ENCODE measurements around the gene METTL13.

The METTL13 gene

DNA sequence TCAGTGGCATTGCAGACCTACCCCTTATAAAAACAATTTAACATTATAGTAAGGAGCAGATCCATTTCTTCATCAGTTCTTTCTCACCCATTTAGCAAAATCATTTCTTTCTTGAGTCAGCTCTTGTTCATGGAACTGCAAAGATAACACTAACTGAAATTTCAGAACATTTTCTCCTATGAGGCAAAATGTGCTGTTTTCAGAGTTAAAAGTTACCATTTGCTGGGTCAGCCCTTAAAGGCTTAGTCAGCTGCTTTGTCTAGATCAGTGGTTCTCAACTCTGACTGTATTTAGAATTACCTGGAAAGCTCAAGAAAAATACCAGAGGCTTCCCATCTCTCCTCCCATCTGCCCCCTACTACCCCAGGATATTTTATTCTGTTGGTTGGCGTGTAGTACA is 12.2 kb downstream of the METTL13 start:
- Histone ChIP-seq H3K4me3 (ENCODE audit: low read length in 2 of 2) (no peak overlapping the region), H3K9me3 (replicated peaks in 1 of 2; ENCODE audit: control insufficient read depth in 2 of 2, insufficient read depth in 1 of 2, low read depth in 1 of 2, low read length in 2 of 2) (no peaks in the 10 kb centered on the region)
- WGBS, 2 donors (ENCODE audit: extremely low coverage in 2 of 2, insufficient read length in 2 of 2, insufficient replicate concordance in 1 of 2), result no CpG with 5 or more reads among the region's 1 CpG

DNA sequence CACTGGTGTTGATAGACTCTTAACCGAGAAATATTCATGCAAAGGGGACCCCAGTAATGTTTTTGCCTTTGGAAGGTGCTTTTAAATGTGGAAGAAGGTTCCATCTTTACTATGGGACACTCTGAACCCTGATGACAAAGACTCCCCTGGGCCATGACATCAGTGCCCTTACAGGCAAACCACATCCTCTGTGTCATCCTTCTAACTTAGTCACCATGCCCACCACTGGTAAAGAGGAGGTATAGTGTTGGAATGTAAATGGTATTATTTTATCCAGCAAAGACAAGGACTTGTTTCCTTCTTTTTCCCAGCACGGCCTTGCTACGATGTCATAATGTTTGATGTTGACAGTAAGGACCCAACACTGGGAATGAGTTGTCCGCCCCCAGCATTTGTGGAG is 12.6 kb downstream of the METTL13 start:
- Histone ChIP-seq H2BK15ac (ENCODE audit: low read length) (no peak overlapping the region), H3K4me3 (ENCODE audit: low read length in 2 of 2) (no peak overlapping the region), H2BK12ac (ENCODE audit: low read length) (no peak overlapping the region), H4K8ac (ENCODE audit: low read depth, low read length) (no peak overlapping the region), H3K4ac (ENCODE audit: low read length) (no peak overlapping the region), H3K27ac (replicated peaks; ENCODE audit: low read length) (no peak overlapping the region), H3K9ac (ENCODE audit: low read depth, low read length, poor library complexity) (no peak overlapping the region), H2AFZ (ENCODE audit: low read length) (no peak overlapping the region), H3K4me2 (ENCODE audit: insufficient read depth, low read length, poor library complexity, severe bottlenecking) (no peak overlapping the region), H2BK120ac (ENCODE audit: low read depth, low read length) (no peak overlapping the region), H4K91ac (ENCODE audit: low read depth, low read length, poor library complexity) (no peak overlapping the region), H2BK5ac (ENCODE audit: low read length) (no peak overlapping the region), H3K36me3 (replicated peaks in 1 of 2; ENCODE audit: control insufficient read depth in 2 of 2, insufficient read depth in 2 of 2, low read length in 2 of 2) (peaks cover 36 to 91% of the 10 kb centered on the region in 2 donors), H3K27me3 (ENCODE audit: control insufficient read depth in 3 of 3, insufficient read depth in 3 of 3, low read depth in 1 of 3, low read length in 3 of 3) (no peaks in the 10 kb centered on the region), H3K14ac (ENCODE audit: low read length) (no peak overlapping the region), H3K9me3 (replicated peaks in 1 of 2; ENCODE audit: control insufficient read depth in 2 of 2, insufficient read depth in 1 of 2, low read depth in 1 of 2, low read length in 2 of 2) (no peaks in the 10 kb centered on the region), H3K79me1 (ENCODE audit: low read depth, low read length) (no peaks in the 10 kb centered on the region), H3K23ac (ENCODE audit: low read depth, low read length, poor library complexity) (no peak overlapping the region), H2AK5ac (ENCODE audit: low read depth, low read length) (no peak overlapping the region), H3K18ac (ENCODE audit: low read length) (no peak overlapping the region), H3K4me1 (ENCODE audit: control insufficient read depth in 2 of 2, insufficient read depth in 1 of 2, low read depth in 1 of 2, low read length in 2 of 2) (no peaks in the 10 kb centered on the region)
- WGBS, 2 donors (ENCODE audit: extremely low coverage in 2 of 2, insufficient read length in 2 of 2, insufficient replicate concordance in 1 of 2), result no CpG with 5 or more reads among the region's 4 CpGs
- no peak for DNase-seq (ENCODE audit: low spot score)

More for the DNA sequence above, 12.2 kb downstream of the METTL13 start:
- Histone ChIP-seq H3K36me3 (replicated peaks in 1 of 2; ENCODE audit: control insufficient read depth in 2 of 2, insufficient read depth in 2 of 2, low read length in 2 of 2) (peaks cover 41 to 95% of the 10 kb centered on the region in 2 donors), H2BK5ac (ENCODE audit: low read length) (no peak overlapping the region), H3K4me1 (ENCODE audit: control insufficient read depth in 2 of 2, insufficient read depth in 1 of 2, low read depth in 1 of 2, low read length in 2 of 2) (no peaks in the 10 kb centered on the region), H3K4me2 (ENCODE audit: insufficient read depth, low read length, poor library complexity, severe bottlenecking) (no peak overlapping the region), H4K91ac (ENCODE audit: low read depth, low read length, poor library complexity) (no peak overlapping the region), H3K27ac (replicated peaks; ENCODE audit: low read length) (no peak overlapping the region), H3K18ac (ENCODE audit: low read length) (no peak overlapping the region), H2BK120ac (ENCODE audit: low read depth, low read length) (no peak overlapping the region), H2AK5ac (ENCODE audit: low read depth, low read length) (no peak overlapping the region), H3K27me3 (ENCODE audit: control insufficient read depth in 3 of 3, insufficient read depth in 3 of 3, low read depth in 1 of 3, low read length in 3 of 3) (no peaks in the 10 kb centered on the region), H4K8ac (ENCODE audit: low read depth, low read length) (no peak overlapping the region), H2AFZ (ENCODE audit: low read length) (no peak overlapping the region), H3K9ac (ENCODE audit: low read depth, low read length, poor library complexity) (no peak overlapping the region), H3K23ac (ENCODE audit: low read depth, low read length, poor library complexity) (no peak overlapping the region), H2BK12ac (ENCODE audit: low read length) (no peak overlapping the region), H2BK15ac (ENCODE audit: low read length) (no peak overlapping the region), H3K4ac (ENCODE audit: low read length) (no peak overlapping the region), H3K14ac (ENCODE audit: low read length) (no peak overlapping the region), H3K79me1 (ENCODE audit: low read depth, low read length) (no peaks in the 10 kb centered on the region)
- no peak for DNase-seq (ENCODE audit: low spot score)

DNA sequence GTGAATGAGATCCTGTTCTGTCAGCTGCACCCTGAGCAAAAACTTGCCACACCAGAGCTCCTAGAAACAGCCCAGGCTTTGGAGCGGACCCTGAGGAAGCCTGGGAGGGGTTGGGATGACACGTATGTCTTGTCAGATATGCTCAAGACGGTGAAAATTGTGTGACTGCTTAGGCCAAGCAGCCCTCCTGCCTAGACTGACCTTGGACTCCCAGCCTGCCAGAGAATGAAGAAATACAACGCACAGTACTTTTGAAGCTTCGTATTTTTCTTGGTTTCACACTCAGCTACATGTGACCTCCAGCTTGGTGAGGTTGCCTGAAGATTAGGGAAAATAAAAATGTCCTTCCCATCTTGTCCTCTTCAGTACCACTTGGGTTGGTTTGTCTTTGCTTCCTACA is 15.1 kb downstream of the METTL13 start:
- no peak overlapping the region for H2AFZ ChIP-seq (ENCODE audit: low read length)
- H3K4me3 ChIP-seq (ENCODE audit: low read length in 2 of 2), result no peak overlapping the region
- H2BK120ac ChIP-seq (ENCODE audit: low read depth, low read length), result no peak overlapping the region
- no CpG with 5 or more reads among the region's 5 CpGs for WGBS, 2 donors (ENCODE audit: extremely low coverage in 2 of 2, insufficient read length in 2 of 2, insufficient replicate concordance in 1 of 2)
- H3K18ac ChIP-seq (ENCODE audit: low read length), result no peak overlapping the region
- no peak overlapping the region for H3K14ac ChIP-seq (ENCODE audit: low read length)
- H3K4me1 ChIP-seq (ENCODE audit: control insufficient read depth in 2 of 2, insufficient read depth in 1 of 2, low read depth in 1 of 2, low read length in 2 of 2), result no peaks in the 10 kb centered on the region
- H3K9ac ChIP-seq (ENCODE audit: low read depth, low read length, poor library complexity), result no peak overlapping the region
- H2BK12ac ChIP-seq (ENCODE audit: low read length), result no peak overlapping the region
- peaks cover 23 to 66% of the 10 kb centered on the region in 2 donors for H3K36me3 ChIP-seq (replicated peaks in 1 of 2; ENCODE audit: control insufficient read depth in 2 of 2, insufficient read depth in 2 of 2, low read length in 2 of 2)
- H3K23ac ChIP-seq (ENCODE audit: low read depth, low read length, poor library complexity), result no peak overlapping the region
- H2BK15ac ChIP-seq (ENCODE audit: low read length), result no peak overlapping the region
- no peak overlapping the region for H3K4ac ChIP-seq (ENCODE audit: low read length)
- no peaks in the 10 kb centered on the region for H3K9me3 ChIP-seq (replicated peaks in 1 of 2; ENCODE audit: control insufficient read depth in 2 of 2, insufficient read depth in 1 of 2, low read depth in 1 of 2, low read length in 2 of 2)
- no peak overlapping the region for H4K91ac ChIP-seq (ENCODE audit: low read depth, low read length, poor library complexity)
- H3K79me1 ChIP-seq (ENCODE audit: low read depth, low read length), result no peaks in the 10 kb centered on the region
- no peak overlapping the region for H2AK5ac ChIP-seq (ENCODE audit: low read depth, low read length)
- DNase-seq (ENCODE audit: low spot score), result no peak
- H3K4me2 ChIP-seq (ENCODE audit: insufficient read depth, low read length, poor library complexity, severe bottlenecking), result no peak overlapping the region
- H2BK5ac ChIP-seq (ENCODE audit: low read length), result no peak overlapping the region
- H3K27me3 ChIP-seq (ENCODE audit: control insufficient read depth in 3 of 3, insufficient read depth in 3 of 3, low read depth in 1 of 3, low read length in 3 of 3), result no peaks in the 10 kb centered on the region
- H4K8ac ChIP-seq (ENCODE audit: low read depth, low read length), result no peak overlapping the region
- H3K27ac ChIP-seq (replicated peaks; ENCODE audit: low read length), result no peak overlapping the region

DNA sequence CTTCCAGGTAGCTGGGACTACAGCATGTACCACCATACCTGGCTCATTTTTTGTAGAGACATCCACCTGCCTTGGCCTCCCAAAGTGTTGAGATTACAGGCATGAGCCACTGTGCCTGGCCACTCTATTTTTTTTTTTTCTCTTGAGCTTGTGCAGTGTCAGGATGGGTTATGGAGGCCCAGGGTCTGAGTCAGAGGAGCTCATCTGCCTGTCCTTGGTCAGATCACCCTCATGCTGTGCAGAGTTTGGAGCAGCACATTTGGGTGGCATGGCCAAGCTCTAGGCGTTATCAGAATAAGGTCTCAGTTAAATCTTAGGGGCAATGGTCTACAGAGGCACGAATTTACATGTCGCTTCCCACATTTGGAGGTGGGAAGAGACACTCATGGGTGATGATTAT is 16.9 kb downstream of the METTL13 start:
- Histone ChIP-seq H4K91ac (ENCODE audit: low read depth, low read length, poor library complexity) (no peak overlapping the region), H3K23ac (ENCODE audit: low read depth, low read length, poor library complexity) (no peak overlapping the region), H2AK5ac (ENCODE audit: low read depth, low read length) (no peak overlapping the region), H3K18ac (ENCODE audit: low read length) (no peak overlapping the region), H3K4me2 (ENCODE audit: insufficient read depth, low read length, poor library complexity, severe bottlenecking) (no peak overlapping the region), H2AFZ (ENCODE audit: low read length) (no peak overlapping the region), H3K9me3 (replicated peaks in 1 of 2; ENCODE audit: control insufficient read depth in 2 of 2, insufficient read depth in 1 of 2, low read depth in 1 of 2, low read length in 2 of 2) (no peaks in the 10 kb centered on the region), H3K4ac (ENCODE audit: low read length) (no peak overlapping the region), H3K4me1 (ENCODE audit: control insufficient read depth in 2 of 2, insufficient read depth in 1 of 2, low read depth in 1 of 2, low read length in 2 of 2) (no peaks in the 10 kb centered on the region), H3K36me3 (replicated peaks in 1 of 2; ENCODE audit: control insufficient read depth in 2 of 2, insufficient read depth in 2 of 2, low read length in 2 of 2) (peaks cover 12 to 48% of the 10 kb centered on the region in 2 donors), H2BK15ac (ENCODE audit: low read length) (no peak overlapping the region), H3K27me3 (ENCODE audit: control insufficient read depth in 3 of 3, insufficient read depth in 3 of 3, low read depth in 1 of 3, low read length in 3 of 3) (no peaks in the 10 kb centered on the region), H2BK5ac (ENCODE audit: low read length) (no peak overlapping the region), H3K79me1 (ENCODE audit: low read depth, low read length) (no peaks in the 10 kb centered on the region), H3K4me3 (ENCODE audit: low read length in 2 of 2) (no peak overlapping the region), H3K27ac (replicated peaks; ENCODE audit: low read length) (no peak overlapping the region), H3K9ac (ENCODE audit: low read depth, low read length, poor library complexity) (no peak overlapping the region), H2BK12ac (ENCODE audit: low read length) (no peak overlapping the region), H2BK120ac (ENCODE audit: low read depth, low read length) (no peak overlapping the region), H4K8ac (ENCODE audit: low read depth, low read length) (no peak overlapping the region), H3K14ac (ENCODE audit: low read length) (no peak overlapping the region)
- DNase-seq (ENCODE audit: low spot score), result no peak
- no CpG with 5 or more reads among the region's 3 CpGs for WGBS, 2 donors (ENCODE audit: extremely low coverage in 2 of 2, insufficient read length in 2 of 2, insufficient replicate concordance in 1 of 2)
